HG03060 (cell line): ENCODE data around the gene SASH1.

Source experiments
- ATAC-seq: cut with Tn5 transposase; IDR thresholded peaks from one replicate; pipeline ENCODE4 v1.9.1; 2021; ENCODE audit warnings: low read depth, moderate number of reproducible peaks; ENCODE audit not compliant: unreplicated experiment

The SASH1 gene

DNA sequence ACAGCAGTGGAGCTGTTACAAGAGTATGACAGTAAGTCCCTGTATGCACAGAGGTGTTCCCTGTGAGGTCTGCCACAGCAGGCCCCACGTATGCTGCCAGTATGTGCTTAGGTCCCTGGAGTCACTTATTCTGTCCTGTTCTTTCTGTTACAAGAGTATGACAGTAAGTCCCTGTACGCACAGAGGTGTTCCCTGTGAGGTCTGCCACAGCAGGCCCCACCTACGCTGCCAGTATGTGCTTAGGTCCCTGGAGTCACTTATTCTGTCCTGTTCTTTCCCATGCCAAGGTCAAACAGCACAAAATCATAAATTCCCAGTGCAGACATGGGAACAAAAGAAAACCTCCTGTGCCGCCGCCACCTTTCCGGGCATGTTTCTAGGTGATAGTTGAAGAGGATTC lies 192.2 kb downstream of the SASH1 start:
- ATAC-seq: no peak

DNA sequence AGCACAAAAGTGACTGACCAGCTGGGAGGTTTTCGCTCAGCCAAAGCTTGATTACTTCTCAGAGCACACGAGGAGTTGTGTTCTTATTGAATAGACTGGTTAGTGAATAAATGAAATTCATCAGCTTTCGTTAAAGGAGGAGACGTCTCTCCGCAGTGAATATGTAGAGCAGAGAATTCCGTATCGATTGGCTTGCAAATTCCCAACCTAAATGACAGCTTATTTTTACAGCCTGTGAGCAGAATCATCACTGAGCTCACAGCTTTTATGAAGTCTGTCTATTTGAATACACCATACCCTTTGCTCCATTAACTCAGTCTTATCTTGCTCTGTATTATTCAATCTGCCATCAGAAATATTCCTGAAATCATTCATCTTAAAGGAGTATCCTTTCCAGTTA lies 192.7 kb downstream of the SASH1 start:
- no peak for ATAC-seq

DNA sequence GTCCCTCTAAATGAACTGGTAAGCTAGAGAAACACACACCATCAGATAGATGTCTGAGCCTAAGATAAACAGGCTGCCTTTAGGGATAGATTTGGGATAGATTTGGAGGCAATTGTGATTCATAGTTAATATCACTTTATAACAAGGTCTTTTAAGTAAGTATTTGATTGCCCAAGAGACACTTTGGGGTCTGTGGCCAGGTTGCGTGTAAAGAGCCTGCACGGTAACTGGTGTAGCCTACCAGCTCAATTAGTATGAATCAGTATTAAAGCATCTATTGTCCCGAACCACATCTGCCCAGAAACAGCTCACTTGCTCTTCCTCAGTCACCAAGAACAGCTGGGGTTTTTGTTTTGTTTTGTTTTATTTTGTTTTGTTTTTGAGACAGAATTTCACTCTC lies 193.3 kb downstream of the SASH1 start:
- ATAC-seq: no peak

GRCh38 chr6:148538261-148539190 lies 195.9 kb downstream of the SASH1 start:
- no peak for ATAC-seq

GRCh38 chr6:148543540-148543939 lies 200.9 kb downstream of the SASH1 start:
- ATAC-seq: no peak

DNA sequence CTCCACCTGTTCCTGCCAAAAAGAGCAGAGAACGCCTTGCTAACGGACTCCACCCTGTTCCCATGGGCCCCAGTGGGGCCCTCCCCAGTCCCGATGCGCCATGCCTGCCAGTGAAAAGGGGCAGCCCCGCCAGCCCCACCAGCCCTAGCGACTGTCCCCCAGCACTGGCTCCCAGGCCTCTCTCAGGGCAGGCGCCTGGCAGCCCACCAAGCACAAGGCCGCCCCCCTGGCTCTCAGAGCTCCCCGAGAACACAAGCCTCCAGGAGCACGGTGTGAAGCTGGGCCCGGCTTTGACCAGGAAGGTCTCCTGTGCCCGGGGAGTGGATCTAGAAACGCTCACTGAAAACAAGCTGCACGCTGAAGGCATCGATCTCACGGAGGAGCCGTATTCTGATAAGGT lies 201.8 kb downstream of the SASH1 start:
- no peak for ATAC-seq

- ATAC-seq: no peak
Measured at GRCh38 chr6:148545901-148546300, 203.3 kb downstream of the SASH1 start.

DNA sequence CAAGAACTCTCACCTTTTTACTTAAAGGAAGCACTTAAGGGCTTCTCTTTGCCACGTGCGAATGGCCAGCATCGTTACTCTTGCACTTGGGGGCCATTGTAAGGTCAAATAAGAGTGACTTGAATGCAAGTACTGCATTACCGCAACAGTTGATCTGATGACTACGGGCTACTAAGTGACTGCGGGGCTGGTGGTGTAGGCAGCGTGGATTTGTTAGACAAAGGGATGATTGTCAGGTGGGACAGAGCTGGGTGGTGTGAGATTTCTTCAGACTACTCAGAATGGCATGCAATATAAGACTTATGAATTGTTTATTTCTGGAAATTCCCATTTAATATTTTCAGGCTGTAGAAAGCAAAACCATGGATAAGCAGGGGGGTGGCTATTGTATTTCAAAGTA lies 204.5 kb downstream of the SASH1 start:
- no peak for ATAC-seq

DNA sequence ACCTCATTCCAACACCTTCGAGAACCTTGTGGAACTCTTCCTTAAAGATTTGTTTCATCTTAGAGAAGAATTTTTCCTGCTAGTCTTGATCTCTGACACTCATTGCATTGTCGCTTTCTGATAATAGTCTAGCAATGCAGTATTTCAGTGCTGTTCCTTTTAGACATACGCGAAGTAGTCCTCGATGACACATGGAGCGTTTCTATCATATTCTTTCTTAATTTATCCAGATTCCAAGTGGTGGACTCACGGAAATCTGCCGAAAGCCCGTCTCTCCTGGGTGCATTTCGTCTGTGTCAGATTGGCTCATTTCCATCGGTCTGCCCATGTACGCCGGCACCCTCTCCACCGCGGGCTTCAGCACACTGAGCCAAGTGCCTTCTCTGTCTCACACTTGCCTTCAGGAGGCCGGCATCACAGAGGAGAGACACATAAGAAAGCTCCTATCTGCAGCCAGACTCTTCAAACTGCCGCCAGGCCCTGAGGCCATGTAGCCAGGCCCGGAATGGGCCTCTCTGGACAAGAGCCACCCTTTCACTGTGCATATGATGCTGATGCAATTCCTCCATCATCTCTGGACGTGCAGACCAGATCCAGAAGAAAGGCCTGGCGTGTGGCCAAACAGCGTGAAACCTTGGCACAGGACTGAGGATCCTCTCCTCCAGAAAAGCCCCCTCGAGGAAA lies 205.6 kb downstream of the SASH1 start:
- ATAC-seq: no peak

GRCh38 chr6:148548749-148549140 lies 206.1 kb downstream of the SASH1 start:
- ATAC-seq: no peak

DNA sequence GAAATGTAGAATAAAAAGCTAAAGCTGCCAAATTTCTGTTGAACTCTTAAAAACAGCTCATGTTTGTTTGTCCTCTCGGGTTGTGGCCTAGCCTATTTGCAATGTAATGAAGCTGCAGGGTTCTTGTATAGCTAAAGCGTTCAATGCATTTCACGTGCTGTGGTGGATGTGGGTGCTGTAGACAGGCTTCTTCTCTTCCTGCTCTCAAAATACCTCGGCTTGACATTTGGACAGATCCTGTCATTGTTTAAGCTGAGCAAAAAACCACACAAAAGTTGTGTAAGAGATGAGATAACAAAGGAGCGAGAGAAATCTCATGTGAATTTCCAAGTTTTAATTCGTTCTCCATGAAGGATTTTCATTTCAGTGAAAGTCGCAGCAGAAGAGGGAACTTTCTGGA lies 207.9 kb downstream of the SASH1 start:
- no peak for ATAC-seq

GRCh38 chr6:148551226-148551625 lies 208.6 kb downstream of the SASH1 start:
- no peak for ATAC-seq

DNA sequence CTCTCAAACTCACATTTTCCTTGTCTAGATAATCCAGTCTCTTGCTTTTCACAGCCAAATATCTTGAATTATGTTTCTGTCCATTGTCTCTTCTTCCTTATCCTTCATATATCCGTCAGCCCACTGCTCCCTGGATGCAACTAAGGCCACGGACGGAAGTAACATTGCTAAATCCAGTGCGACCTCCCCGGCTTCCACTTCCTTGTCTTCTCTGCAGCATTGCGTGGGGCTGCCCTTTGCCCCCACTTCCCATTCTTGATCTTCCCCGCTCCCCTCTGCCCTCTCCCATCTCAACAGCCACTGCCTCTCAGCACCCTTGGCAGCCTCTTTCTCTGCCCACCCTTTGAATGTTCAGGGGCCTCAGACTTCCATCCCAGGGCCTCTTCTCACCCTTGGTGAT lies 213.8 kb downstream of the SASH1 start:
- no peak for ATAC-seq

DNA sequence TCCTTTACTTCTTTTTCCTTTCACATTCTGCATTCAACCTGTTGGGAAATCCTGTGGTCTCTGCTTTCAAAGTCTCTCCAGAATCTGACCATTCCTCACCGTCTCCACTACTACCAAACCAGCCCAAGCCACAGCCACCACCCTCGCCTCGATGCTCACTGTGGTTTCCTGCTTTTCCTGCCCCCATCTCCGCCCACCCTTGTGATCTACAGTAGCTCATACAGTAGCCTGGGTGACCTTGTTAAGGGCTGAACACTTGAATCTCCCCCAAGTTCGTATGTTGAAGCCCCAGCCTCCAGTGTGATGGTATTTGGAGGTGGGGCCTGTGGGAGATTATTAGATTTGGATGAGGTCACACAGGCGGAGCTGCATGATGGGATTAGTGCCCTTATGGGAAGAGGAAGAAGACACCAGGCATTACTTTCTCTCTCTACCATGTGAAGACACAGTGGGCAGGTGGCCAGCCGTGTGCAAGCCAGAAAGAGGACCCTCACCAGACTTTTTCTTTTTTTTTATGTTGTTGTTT lies 215.2 kb downstream of the SASH1 start:
- no peak for ATAC-seq

DNA sequence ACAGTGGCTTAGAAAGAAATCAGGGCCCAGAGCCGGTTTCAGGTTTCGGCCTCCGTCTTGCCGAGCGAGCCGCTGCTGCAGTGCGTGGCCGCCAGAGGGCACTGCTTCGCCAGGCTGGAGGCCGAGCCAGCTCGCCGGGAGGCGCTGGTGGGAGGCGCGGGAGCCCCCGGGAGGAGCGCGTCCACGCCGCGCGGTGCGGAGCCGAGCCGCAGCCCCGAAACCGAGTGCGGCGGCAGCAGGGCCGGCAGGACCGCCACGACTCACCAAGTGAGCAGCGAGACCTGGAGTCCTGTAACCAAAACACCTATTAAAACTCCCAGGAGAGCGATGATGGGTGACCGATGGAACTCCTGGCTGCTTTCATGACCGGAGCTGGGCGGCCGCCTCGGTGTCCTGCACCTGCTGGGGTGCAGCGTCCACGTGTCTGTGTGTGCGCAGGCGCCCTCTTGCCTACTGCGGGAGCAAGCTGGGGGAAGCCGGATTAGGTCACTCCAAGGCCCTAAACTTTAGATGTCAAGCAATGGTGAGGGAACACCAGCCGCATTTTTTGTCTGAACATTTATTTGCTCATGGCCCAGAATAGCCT lies 217.3 kb downstream of the SASH1 start:
- ATAC-seq: no peak

- no peak for ATAC-seq
Measured at GRCh38 chr6:148561629-148562028, 219.0 kb downstream of the SASH1 start.

GRCh38 chr6:148563066-148563465 lies 220.4 kb downstream of the SASH1 start:
- no peak for ATAC-seq

DNA sequence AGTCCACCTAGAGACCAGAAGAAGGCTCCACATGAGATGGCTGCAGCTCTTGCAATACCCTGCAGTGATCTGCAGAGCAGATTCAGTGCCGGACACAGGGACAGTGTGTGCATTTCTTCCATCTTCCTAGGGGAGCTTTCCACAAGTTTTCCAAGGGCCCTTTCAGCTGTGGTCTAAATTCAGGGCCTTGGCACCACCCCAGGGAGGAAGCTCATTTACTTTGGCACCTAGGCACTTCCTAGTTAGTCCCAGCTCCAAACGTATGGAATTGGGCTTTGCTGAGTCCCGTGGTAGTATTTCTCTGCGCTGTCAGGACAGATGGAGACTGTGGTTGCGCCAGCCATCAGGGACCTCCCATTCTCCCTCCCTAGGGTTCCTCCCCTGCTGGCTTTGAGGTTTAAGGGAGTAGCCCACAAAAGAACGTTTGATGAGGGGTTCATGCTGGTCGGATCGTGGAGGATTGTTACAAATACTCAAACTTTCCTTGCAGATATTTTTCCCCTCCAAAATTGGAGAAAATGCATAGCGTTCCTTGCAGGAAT lies 221.9 kb downstream of the SASH1 start:
- ATAC-seq: no peak

DNA sequence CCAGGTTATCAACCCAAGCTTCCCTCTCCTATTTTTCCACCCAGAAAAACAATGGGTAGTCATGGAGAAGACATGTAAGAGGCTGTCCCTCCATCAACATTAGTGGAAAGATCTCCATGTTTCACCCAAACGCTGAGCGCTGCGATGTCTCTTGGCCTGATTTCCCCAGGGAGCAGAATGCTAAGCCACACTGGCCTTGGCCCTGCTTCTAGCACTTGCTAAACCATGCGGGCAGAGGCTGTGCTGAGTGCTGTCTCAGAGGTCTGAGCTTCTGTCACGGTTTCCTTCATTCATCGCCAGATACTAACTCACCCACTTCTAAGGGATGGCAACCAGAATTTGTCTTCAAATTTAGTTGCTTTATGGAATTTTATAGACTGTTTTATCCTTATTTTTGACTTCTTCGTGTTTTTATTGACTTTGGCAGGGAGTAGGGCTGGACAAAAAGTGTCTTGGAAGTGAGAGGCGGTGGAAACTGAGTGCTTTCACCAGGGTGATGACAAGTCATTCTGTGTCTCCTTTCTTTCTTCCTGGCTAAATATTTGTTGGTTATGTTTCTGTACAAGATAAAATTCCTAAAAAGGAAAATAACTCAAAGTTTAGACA lies 222.8 kb downstream of the SASH1 start:
- no peak for ATAC-seq

- no peak for ATAC-seq
Measured at GRCh38 chr6:148565930-148566663, 223.5 kb downstream of the SASH1 start.
